Globus pallidus (tissue), 1 donor: ENCODE measurements around the gene CIITA.
A peak's percentile ranks its signal among the peaks of the same experiment; 100 is the strongest.

Experiments
- DNase-seq: peaks from one replicate; pipeline ENCODE4 v3.0.0-alpha.2; 2015; ENCODE audit warnings: low spot score

CIITA gene

DNA sequence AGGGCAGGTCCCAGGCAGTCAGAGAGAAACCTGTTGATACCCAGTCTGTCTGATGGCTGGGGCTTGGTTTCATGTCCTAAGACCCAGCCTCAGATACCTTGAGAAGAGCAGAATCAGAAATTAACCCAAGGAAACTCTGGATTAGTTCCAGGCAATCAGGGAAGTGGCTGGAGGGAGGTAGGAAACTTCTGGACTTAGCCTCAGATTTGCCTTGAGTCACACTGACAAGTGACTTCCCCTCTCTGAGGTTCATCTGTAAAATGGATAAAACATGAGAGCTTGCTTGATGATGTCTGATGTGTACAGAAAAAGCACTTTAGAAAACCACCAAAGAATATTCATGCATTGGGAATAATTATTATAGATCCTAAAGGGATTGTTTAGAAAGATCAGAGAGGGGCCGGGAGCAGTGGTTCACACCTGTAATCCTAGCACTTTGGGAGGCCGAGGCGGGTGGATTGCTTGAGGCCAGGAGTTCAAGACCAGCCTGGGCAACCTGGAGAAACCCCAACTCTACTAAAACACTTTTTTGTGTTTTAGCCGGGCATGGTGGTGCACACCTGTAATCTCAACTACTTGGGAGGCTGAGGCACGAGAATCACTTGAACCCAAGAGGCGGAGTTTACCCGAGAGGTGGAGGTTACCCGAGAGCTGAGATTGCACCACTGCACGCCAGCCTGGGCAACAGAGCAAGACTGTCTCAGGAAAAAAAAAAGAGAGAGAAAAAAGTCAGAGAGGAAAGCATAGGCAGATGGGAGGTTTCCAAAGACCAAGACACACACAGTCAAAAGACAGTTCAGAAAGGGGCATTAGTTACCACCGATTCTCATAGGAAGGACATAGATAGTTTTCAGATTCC lies 3.8 kb downstream of the CIITA start:
- no peak for DNase-seq

DNA sequence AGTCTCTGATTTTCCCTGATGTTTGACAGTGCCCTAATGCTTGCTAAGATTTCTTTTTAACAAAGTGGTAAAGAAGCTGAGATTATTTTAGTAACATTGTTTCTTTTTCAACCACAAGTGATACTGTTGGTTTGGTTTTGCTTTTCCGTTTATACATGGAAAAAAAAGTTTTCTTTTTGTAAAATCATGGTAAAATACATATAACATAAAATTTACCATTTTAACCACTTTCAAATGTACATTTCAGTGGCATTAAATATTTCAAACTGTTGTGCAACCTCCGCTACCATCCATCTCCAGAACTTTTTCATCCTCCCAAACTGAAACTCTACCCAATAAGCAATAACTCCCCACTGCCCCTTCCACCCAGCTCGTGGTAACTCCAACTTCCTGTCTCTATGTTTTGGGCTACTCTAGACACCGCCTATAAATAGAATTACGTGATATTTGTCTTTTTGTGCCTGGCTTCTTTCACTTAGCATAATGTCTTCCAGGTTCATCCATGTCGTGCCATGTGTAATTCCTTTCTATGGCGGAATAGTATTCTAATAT lies 4.6 kb downstream of the CIITA start:
- DNase-seq, result no peak

DNA sequence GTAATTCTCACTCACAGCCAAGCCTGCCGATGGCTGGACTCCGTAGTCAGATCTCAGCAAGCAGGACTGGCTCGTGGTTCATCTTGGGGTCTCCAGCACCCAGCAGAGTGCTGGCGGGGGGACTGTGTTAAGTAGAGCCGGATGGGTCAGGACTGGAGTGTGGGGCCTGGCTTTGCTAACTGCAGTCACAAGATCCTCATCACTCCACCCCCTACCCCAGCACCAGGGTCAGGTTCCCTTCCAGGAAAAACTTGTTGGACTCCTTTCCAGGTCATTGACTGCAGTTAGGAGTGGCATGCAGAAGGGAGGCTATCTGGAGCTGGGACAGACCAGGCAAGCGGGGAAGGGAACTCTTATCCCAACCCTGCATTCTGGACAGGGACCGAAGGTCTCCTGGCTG lies 6.0 kb downstream of the CIITA start:
- no peak for DNase-seq

DNA sequence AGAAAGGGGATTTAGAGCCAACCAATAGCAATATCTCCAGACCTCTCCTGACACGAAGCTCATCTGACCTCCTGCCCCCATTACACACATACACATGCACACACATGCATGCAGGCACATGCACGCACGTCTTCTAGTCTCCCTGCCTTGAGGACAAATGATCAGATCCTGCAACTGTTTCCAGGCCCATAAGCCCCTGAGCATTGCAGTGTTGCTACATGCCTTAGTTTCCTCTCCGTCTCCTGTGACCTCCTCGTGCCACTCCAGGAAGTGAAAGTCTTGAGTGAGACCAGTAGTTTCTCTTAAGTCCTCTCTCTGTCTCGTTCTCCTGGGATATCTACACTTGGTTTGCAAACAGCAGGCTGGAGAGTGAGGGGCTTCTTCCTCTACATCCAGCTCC lies 8.2 kb downstream of the CIITA start:
- DNase-seq, result peak; percentile 52

DNA sequence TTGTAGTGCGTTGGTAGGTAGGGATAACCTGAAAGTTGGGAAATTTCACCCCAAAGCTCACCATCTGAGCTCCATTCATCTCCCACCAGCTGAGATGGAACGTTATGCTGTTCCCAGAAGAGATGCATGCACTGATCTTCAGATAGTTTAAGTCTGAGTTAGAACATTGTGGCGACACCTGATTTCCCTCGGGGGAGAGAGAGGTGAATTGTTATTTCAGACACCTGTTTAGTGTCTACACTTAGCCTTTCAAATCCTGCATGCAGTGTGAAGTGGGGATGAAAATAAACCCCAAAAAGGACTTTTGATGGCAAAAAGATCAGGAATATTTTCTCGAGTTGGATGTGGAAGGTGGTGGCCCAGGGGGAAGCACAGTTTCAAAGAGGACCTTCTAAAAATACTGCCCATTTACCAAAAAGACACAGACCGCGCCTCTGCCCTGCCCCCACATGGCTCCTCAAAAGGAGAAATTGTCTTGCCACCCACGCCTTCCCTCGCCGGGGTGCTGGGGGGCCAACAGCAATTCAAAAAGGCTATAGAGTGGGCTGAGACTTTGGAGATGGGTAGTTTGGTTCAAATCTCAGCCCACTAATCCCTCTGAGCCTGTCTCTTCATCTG lies 11.4 kb downstream of the CIITA start:
- no peak for DNase-seq

DNA sequence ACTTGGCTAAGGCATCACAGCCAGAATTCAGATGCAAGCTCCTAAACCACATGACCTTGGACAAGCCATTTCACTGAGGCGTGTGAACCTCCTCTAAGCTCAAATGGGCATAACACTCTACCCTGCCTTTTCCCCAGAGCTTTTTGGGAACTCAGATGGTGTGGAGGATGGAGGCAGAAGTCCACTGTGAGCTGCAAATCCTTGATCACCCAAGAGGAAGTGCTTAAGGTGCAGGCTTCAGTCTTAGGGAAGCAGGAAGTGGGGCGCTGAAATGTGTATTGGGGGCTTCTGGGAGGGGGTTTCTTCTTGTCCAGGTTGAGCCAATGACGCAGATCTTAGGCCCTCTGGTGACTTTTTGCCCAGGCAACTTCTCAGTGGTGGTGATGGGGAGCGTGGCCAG lies 12.9 kb downstream of the CIITA start:
- no peak for DNase-seq

DNA sequence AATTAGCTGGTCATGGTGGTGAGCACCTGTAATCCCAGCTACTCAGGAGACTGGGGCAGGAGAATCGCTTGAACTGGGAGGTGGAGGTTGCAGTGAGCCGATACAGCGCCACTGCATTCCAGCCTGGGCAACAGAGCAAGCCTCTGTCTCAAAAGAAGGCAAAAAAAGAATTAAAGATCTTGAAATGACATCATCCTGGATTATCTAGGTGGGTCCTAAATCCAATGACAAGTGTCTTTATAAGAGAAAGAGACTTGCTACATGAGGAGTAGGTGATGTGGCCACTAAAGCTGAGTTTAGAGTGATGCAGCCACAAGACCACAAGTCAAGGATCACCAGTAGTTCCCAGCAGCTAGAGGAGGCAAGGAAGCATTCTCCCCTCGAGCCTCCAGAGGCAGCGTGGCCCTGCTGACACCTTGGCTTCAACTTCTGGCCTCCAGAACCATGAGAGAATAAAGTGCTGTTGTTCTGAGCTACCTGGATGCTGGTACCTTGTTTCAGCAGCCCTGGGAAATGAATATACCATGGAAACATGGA lies 15.8 kb downstream of the CIITA start:
- DNase-seq, result no peak

DNA sequence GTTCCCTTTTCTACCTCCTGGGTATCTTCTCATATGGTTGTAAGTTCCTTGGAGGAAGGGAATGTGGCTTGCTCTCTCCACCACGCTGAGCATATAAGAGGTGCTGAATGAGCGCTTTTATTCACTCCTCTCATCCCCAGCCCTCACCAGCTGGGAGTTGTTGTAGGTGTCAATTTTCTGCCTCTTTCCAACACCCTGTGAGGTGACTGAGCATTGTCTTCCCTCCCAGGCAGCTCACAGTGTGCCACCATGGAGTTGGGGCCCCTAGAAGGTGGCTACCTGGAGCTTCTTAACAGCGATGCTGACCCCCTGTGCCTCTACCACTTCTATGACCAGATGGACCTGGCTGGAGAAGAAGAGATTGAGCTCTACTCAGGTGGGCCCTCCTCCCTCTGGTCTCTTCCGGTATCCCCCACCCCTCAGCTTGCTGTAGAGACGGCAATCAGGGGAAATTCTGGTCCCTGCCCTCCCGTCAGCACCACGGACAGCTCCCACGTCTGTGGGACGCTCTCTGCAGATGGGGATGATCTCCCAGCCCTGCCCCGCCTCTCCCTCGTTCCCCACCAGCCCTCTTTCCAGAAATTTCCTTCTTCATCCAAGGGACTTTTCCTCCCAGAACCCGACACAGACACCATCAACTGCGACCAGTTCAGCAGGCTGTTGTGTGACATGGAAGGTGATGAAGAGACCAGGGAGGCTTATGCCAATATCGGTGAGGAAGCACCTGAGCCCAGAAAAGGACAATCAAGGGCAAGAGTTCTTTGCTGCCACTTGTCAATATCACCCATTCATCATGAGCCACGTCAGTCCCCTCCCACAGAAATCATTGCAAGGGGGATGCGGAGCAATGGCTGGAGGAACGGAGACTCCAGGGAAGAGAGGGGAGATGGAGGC lies 18.3 kb downstream of the CIITA start:
- no peak for DNase-seq

DNA sequence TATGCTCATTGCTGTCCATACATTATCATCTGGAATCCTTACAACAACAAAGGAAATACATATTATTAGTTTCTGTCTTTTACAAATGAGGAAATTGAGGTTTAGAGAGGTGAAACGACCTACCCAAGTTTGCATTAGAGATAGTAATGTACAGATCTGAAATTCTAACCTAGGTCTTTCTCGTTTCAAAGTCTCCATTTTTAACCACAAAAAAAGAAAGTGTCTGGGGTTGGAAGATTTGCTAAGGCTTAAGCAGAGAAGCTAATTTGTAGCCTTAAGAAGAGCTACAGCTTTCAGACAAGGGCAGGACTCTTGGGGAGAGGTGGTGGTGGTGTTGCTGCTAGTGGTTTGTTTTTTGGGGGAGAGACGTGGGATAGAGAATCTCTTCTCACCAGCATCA lies 19.2 kb downstream of the CIITA start:
- no peak for DNase-seq

DNA sequence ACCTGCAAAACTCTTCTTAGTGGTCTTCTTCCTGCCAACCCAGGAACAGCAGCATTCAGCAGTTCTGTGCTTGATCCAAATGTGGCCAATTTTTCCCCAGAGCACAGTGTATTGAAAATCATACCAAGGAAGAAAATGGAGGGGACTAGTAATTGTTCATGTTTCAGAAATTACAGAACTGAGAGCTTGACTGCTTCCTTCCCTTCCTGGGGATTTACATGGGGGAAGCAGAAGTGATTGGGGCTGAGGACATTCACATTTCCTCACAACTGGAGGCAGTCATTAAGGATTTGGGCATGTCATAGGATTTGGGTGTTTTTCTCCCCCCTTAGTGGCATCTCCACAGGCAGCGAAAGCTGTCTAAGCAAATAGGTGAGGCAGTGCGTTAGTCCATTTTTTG lies 19.7 kb downstream of the CIITA start:
- no peak for DNase-seq

DNA sequence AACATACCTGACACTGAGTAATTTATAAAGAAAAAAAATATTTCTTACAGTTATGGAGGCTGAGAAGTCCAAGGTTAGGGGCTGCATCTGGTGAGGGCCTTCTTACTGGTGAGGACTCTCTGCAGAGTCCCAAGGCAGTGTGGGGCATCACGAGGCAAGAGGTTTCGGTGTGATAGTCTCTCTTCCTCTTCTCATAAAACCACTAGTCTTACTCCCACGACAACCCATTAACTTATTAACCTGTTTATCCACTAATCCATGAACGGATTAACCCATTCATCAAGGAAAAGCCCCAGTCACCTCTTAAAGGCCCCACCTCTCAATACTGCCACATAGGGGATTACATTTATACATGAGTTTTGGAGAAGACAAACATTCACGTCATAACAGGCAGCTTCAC lies 20.1 kb downstream of the CIITA start:
- no peak for DNase-seq

DNA sequence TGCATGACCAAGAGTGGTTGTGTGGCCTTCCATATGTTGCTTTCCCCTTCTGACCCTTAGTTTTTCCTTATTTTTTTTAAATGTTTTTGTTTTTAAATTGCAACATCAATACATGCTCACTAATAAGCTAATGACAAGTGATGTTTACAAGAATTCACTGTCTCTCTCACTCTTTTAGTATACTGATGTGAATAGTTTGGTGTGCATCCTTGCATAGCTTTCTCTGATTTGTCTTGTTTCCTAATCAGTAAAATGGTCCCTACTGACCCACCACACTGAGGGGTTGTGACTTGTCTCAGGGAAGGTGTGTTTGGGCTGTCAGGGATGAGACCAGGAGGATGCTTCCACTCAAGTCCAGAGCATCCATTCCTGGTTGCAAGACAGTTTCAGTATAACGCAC lies 26.0 kb downstream of the CIITA start:
- DNase-seq, result no peak

DNA sequence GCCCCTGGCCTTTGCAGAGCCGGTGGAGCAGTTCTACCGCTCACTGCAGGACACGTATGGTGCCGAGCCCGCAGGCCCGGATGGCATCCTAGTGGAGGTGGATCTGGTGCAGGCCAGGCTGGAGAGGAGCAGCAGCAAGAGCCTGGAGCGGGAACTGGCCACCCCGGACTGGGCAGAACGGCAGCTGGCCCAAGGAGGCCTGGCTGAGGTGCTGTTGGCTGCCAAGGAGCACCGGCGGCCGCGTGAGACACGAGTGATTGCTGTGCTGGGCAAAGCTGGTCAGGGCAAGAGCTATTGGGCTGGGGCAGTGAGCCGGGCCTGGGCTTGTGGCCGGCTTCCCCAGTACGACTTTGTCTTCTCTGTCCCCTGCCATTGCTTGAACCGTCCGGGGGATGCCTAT lies 29.5 kb downstream of the CIITA start:
- no peak for DNase-seq

DNA sequence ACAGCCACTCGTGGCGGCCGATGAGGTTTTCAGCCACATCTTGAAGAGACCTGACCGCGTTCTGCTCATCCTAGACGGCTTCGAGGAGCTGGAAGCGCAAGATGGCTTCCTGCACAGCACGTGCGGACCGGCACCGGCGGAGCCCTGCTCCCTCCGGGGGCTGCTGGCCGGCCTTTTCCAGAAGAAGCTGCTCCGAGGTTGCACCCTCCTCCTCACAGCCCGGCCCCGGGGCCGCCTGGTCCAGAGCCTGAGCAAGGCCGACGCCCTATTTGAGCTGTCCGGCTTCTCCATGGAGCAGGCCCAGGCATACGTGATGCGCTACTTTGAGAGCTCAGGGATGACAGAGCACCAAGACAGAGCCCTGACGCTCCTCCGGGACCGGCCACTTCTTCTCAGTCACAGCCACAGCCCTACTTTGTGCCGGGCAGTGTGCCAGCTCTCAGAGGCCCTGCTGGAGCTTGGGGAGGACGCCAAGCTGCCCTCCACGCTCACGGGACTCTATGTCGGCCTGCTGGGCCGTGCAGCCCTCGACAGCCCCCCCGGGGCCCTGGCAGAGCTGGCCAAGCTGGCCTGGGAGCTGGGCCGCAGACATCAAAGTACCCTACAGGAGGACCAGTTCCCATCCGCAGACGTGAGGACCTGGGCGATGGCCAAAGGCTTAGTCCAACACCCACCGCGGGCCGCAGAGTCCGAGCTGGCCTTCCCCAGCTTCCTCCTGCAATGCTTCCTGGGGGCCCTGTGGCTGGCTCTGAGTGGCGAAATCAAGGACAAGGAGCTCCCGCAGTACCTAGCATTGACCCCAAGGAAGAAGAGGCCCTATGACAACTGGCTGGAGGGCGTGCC lies 30.1 kb downstream of the CIITA start:
- DNase-seq, result no peak

DNA sequence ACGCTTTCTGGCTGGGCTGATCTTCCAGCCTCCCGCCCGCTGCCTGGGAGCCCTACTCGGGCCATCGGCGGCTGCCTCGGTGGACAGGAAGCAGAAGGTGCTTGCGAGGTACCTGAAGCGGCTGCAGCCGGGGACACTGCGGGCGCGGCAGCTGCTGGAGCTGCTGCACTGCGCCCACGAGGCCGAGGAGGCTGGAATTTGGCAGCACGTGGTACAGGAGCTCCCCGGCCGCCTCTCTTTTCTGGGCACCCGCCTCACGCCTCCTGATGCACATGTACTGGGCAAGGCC lies 30.7 kb downstream of the CIITA start:
- no peak for DNase-seq

DNA sequence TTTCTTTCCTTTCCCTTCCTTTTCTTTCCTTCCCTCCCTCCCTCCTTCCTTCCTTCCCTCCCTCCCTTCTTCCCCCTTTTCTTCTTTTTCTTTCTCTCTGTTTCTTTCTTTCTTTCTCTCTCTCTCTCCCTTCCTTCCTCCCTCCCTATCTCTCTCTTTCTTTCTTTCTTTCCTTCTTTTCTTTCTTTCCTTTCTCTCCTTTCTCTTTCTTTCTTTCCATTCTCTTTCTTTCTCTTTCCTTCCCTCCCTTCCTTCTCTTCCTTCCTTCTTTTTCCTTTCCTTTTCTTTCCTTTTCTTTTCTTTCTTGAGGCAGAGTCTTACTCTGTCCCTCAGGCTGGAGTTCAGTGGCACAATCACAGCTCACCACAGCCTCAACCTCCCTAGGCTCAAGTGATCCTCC lies 34.3 kb downstream of the CIITA start:
- no peak for DNase-seq

DNA sequence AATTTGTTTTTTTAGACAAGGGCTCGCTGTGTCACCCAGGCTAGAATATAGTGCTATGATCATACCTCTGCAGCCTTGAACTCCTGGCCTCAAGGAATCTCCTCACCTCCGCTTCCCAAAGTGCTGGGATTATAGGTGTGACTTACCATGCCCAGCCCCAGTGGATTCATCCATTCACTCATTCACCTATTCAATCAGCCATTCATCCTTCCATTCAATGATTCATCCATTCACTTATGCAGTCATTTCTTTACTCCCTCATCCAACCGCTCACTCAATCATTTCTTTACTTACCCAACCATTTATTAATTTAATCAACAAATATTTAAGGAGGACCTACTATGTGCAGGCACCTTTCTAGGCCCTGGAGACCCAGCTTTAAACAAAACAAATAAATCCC lies 39.5 kb downstream of the CIITA start:
- DNase-seq, result no peak

DNA sequence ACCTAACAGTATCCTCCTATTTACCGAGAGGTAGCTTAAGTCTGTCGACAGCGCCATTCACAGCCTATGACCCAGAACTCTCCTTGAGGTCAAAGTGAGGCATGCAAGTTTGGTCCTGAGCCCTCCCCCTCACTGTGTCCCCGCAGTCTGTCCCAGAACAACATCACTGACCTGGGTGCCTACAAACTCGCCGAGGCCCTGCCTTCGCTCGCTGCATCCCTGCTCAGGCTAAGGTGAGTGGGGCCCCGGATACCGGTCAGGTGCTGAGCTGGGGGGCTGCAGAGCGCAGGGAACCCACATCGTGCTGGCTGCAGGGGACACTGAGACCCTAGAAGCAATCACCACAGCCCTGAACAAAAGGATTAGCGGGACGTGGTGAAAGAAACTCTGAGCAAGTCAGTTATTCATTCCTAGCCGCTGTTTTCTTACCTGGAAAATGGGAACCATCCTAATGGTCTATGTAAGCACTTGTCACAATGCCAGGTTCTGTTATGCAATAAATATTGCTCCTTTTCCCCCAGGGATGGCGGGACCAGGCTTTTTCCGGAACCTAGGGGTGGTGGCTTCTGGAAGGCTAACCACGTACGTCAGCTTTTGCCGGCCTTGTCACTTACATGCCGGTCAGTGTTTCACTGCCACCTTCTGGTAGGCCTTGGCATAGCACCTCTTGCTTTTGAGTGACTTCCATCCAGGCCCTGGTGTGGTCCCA lies 41.4 kb downstream of the CIITA start:
- DNase-seq, result peak; percentile 85

DNA sequence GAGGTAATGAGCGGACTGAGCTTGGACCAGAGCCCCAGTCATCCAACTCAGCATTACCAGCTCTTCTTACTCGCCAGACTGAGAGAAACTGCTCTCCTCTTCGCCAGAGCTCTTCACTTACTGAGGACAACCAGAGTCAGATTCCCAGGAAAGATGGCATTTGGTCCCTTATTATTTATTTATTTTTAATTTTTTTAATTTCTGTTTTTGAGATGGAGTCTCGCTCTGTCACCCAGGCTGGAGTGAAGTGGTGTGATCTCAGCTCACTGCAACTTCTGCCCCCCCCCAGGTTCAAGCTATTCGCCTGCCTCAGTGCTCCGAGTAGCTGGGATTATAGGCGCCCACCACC lies 42.0 kb downstream of the CIITA start:
- DNase-seq, result no peak

DNA sequence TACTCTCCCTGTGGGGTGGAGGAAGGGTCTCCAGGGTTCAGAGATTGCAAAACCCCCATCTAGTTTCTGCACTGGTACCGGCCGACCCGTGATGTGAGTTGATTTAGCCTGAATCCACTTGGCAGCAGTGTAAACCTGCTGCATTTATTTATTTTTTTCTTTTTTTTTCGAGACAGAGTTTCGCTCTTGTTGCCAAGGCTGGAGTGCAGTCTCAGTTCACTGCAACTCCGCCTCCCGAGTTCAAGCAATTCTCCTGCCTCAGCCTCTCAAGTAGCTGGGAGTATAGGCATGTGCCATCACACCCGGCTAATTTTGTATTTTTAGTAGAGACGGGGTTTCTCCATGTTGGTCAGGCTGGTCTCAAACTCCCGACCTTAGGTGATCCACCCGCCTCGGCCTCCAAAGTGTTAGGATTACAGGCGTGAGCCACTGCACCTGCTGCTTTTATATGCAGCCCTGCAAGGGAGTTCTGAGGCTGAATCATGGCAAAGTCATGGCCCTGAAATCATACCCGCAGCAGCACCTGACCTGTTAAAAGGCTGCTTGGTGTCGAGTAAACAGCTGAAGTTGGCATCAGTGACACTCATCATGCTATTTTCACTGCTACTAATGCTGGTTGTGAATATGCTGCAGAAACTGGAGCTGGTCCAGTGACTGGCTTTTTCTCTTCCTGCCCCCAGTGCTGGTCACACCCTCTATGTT lies 43.9 kb downstream of the CIITA start:
- no peak for DNase-seq
